ENCODE measurements around the gene SLC16A8.
A peak's percentile ranks its signal among the peaks of the same experiment; 100 is the strongest.

The SLC16A8 gene

DNA sequence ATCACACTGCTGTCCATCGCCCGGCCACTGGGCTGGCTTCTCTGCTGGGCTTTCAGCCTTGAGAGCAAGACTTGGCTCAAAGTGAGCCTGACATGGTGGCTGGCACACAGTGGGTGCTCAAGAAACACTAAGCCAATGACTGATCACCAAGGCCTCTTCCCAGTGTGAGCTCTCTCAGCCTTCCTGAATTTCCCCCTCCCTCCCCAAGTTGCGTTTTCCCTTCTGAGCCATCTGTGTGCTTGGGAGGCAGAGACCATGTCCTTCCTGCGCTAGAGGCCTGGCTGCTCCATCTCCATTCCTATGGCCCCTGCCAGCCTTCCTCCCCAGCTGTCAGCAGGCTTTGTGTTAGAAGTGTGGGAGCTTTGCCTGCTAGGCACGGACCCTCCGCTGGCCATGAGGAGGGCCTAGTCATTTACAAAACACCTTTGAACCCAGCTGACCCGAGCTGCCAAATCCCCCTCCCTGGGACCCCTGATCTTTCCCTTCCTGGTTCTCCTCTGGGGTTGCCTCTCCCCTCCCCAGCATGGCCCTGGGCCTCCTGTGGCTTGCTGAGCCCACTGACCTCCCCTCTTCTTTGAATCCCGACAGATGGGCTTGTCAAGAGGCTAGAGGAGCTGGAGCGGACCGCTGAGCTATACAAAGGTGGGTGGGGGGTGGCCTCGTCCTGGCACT, 13.6 kb downstream of the SLC16A8 start:
- no peak for DNase-seq

DNA sequence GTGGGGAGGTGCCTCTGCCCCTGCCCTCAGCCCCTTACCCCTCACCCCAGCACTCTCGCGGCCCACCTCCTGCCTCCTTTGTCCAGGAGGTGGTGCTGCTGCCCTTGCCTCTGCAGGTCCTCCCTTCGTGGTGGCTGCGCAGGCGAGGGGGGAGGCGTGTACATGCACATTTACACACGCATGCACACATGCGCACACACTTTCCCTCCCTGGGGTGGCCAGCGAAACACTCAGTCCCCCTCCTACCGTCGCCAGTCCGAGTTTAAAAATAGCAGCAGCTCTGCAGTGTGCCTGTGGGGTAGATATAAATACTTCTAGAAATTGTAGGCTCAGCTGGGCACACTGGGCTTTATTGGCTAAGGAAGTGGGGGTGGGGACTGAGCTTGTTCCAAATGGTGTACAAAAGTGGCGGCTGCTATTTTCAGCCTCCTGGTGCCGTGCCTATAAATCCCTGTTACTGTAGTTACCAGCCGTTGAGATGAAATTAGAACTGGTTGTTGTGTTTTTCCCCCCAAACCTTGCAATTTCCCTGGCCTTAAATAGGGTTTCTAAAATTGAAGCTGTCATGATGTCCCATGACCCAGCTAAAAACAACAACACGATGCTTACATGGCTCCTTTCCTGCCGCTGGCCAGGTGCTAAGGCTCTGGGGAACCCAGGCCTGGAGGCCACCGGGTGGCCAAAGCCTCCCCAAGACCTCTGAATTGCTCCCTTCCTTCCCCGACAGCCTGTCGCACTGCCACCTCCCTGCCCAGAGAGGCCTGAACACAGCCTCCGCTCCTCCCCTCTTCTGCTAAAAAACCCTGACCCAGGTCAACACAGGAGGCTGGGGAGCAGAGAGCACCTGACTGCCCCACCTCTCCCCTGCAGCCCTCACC, 14.4 kb downstream of the SLC16A8 start:
- no peak for DNase-seq

DNA sequence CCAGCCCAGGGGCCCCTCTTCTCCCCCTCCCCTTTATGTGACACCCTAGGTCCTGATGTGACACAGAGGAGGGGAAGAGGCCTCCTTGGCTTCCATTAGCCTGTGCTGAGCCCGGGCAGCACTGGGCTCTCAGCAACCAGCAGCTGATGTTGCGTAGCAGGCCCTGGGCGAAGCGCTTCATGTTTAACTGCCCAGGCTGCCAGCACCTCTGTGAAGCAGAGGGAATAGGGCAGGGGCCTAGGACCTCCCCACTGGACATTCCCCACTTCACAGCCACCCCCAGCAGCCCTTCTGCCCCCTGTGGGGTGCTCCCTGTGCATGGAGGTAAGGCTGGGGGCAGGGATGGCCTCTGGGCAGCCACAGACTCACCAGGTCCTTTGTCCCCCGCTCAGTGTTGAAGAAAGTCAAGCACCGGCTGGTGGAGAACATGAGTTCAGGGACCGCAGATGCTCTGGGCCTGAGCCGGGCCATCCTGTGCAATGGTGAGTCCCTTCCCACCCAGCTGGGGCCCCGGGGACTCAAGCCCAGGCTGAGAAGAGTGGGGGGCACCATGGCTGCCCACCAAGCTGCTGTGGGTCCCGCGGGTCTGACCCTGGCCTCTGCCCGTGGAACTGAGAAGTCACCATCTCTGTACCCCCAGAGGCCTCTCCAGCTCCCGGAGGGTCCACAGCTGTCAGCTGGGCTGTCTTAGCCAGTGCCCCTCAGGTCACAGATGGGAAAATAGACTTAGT, 15.2 kb downstream of the SLC16A8 start:
- no peak for DNase-seq

DNA sequence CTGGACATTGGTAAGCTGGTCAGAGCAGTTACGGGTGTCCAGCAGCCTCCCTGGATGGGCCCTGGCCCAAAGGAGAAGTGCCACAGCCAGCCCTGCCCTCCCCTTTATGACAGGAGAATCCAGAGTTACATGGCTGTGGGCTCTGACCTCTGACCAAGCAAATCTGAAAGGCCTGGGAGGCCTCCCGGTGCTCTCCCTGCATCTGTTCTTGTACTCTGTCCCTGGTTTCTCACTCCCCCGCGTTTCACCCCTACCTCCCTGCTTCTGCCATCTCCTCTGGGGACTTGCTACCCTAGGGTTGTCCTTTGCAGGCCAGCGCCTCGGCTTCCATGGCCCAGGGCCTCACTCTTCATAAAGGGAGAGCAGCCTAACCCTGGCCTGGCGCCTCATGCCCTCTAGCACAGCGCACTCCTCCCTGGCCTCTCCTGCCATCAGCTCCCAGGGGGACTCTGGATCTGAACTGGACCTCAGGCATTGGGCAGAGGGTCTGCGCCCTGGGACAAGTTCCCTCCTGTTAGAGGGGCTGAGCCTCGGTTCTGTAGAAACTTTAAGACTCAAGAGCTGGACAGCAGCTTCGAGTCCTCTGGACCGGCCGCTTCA, 16.1 kb downstream of the SLC16A8 start:
- DNase-seq: no peak

DNA sequence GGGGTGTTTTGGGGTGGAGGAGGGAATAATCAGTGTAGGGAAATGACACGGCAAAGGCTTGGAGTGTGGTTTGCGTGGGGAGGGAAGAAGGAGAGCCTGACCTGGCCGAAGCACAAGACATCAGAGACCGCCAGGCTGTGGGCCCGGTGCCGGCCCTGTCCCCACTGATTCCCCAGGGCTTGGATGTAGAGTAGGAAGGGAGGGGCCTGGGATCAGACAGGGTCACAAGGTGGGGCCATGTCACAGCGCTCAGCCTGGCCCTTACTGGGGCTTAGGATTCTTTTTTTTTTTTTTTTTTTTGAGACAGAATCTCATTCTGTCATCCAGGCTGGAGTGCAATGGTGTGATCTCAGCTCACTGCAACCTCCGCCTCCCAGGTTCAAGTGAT, 17.0 kb downstream of the SLC16A8 start:
- DNase-seq: no peak

DNA sequence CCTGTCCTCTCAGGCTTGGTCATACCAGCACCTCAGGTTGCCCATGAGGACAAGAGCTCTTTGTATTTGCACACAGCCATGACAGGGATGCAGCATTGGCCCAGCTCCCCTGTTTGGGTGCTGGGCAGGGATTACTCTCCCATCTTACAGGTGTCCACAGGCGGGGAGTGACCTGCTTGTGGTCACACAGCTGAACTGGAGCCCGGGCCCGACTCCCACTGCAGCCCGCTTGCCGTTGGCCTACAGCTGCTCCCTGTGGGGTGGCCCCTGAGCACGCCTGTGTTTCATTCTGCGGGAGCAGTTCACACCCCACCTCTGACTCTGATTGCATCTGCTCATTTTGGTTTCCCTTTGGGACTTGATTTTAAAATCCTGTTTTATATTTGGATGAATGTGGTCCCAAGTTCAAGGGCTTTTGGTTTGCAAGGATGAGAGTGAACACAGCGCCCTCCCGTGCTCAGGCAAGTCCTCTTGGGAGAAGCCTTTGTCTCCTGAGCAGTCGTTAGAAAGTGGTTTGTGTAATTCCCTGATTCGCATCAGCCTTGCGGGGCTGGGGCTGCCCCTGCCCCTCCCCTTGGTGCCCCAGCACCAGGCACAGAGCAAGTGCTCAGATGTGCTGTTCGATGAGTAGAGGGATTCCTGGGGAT, 17.5 kb downstream of the SLC16A8 start:
- DNase-seq: no peak

DNA sequence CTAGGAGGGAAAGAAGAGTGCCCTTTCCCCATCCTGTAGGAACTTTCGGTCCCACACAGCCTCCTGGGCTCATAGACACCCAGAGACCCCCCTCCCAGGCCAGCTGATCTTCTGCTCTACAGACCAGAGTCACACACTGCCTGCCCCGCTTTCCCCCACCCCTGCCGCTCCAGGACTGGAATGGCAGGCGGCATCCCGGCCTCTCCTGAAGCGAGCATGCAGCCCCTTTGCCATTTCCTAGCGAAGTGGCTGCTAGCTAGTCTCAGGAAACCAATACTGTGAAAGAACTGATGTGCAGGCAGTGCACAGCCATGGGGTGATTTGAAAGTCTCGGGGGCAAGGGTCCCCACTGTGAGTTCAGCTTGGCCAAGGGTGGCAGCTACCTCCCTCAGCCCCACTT, 18.4 kb downstream of the SLC16A8 start:
- DNase-seq: no peak

DNA sequence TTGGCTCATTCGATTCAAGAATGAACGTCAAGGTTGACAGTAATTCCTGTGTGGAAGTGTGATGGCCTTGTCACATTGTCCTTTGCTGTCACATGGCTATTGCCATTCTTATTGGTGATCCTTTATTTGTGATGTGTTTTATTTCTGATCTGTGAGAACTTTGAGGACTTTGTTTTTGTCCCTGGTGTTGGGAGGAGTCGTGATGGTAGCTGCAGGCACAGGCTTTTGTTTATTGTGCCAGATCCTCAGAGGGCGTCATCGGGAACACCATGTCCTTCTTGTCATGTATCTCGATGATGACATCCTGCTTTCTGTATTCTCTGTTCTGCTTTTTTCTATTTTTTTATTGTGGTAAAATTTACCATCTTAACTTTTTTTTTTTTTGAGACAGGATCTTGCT, 21.2 kb downstream of the SLC16A8 start:
- DNase-seq: no peak

DNA sequence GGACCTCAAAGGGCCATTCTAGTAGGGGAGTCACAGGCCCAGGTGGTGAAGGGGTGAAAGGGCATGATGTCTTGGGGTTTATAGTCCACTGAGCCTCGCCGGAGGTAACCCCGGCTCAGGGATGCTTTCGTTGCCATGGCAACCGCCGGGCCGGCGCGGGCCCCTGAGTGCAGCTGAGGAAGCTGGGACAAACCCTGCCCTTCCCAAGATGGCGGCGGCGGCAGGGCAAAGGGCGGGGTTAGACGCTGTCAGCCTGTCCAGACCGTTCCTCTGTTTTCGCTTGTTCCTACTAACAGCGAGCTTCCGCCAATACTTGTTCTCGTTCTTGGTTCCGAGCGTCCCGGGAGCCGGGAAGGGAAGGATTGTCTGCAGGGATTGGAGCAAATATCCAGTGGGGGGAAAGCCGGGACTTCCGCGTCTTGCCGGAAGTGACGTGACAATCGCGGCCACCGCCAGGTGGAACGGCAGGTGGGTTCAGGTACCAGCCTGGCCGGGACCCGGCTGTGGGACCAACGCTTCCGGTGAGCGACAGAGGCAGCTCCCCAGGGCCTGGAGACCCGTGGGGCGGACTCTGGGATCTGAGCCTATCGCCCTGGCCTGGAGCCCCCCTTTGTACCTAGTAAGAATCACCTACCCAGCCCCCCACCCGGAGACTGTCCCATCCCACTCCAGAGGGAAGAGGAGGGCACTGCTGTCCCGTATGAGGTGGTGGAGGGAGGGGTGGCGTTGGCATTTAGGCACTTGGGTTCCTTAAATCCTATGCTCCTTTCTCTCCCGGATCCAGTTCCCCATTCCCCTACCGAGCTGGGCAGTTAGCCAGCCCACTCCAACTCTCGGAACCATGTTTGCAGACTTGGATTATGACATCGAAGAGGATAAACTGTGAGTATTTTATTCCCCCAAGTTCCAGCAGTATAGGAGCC, 26.8 kb downstream of the SLC16A8 start, which contains the start of gene PICK1:
Gene PICK1, plus strand, starts transcription at position 436 of the 923 bp plus-strand sequence. Its CDS starts 406 bp downstream, at position 842.
- DNase-seq: peak; percentile 82

DNA sequence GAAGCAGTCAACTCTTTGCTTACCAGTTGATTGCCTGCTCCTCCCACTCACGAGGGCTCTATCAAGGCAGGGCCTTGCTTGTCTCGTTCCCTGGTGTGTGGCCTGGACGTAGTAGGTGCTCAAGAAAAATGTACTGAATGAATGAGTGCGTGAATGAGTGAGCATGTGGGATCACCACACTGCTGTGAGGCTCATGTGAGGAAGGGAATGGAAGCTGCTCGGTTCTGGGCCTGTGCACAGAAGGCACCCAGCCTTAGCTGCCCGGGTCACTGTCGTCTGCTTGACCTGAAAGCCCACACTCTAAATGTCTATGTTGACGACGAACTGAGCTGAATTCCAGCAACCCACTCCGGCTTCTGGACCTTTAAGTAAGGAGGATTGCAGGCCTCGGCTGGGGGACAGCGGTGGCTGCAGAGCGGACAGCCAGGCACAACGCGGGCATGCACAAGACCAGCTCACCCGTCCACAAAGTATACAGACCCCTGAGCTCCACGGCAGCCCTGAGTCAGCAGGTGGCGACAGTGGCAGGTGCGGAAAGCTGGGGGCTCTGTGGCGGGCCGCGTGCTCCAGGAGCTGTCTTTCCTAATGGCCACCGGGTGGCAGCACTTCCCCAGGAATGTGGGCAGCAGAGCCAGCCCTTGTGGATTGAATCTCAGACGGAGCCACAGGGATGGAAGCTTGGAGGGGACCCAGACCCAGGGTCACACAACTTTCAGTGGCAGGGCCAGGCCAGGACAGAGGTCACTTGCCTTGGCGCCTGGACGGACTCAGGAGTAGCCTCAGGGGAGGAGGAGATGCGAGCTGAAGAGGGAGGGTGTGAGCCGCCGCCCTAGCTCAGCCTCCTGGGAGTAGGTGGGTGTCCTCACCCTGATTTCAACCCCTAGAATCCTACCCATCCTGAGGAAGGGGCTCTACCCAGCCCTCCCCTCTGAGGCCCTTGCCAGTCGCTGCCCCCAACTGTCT, 31.8 kb downstream of the SLC16A8 start:
- DNase-seq: peak; percentile 83

DNA sequence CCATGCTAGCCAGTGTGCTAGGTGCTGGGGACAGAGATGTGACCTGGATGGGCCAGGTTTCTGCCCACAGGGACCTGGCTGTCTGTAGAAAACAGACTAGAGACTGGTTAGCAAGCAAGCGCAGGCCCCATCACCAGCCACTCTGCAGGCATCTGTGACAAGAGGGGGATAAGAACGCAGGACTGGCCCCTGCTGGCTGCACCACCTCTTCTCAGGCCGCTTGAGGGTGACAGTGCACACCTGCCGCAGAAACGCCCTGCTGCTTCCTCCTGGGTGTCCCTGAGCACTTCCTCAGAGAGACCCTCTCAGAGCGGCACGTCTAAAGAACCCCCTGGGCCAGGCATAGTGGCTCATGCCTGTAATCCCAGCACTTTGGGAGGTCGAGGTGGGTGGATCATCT, 32.7 kb downstream of the SLC16A8 start:
- DNase-seq: no peak

DNA sequence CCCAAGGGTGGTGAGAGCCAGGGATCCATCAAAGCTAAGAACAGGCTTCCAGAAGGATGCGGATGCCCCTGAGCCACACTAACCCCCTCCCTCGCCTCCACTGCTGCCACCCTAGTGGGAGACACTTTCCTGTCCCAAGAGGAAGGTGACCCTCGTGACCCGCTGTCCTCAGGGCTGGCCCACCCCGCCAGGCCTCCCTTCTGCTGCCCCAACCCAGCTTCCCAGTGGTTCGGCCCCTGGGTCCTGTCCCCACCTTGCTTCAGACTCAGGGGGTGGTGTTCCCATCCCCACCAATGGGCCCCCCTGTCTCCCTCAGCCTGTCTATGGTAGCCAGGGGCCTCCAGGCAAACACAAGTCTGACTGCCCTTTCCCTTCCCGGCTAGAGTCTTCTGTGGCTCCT, 33.3 kb downstream of the SLC16A8 start:
- no peak for DNase-seq

DNA sequence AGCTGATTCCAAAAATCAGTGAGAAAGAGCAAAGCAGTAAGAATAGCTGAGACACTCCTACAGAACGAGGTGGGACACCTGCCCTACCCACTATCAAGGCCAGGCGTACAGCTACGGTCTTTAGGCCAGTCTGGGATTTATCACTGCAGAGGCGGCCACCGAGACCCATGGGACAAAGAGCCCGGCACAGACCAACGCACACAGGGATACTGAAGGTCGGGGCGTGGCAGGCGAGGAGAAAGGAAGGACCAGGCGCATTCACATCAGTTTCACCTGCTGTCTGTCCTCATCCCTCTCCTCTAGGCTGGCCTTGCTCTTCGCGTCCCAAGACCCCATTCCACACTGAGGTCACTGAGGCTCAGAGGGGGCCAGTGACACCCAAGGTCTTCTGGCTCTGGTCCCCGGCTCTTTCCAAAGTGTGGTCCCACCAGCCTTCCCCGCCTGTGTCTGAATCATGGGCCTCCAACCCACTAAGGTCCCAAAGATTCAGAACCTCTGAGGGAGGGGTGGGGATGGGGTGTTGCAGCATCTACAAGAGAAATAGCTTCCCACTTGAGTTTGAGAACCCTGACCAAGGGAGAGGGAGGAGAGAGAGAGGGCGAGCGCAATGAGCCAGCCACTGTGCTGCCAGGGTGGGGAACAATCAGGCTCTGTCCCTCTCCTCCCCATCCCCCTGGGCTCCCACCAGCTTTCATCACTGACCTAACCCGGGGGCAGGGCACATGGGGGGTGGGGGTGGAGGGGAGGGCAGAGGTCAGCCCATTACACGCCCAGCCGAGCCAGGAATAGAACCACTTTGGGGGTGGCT, 34.0 kb downstream of the SLC16A8 start:
- no peak for DNase-seq

DNA sequence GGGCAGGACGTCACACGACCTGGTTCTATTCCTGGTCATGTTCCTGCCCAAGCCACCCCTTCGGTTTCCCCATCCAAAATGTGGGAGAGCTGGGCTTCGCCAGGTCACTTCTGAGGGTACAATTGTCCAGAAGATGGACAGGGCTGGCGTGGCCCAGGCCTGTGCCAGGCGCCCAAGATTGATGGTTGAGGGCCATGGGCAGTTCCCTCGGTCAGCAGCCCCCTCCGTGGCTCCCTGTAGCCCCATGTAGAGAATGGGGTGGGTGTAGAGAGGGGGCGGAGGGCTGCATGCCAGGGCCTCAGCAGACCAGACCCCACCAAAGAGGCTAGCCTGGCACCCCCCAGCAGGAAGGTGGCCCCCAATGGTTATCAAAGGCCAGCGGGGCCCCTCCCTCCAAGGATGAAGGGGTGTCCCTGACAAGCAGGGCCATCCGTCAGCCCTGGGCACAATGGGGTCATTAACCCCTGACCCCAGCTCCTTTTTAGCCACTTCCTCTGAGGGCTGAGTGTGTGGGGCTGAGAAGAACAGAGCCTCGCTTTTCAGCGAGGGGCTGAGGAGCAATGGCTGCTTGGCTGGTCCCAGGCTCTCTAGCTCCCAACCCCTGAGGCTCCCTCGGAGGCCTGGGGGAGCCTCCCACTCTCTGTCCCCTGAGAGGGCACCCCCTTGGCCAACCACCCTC, 37.8 kb downstream of the SLC16A8 start:
- DNase-seq: no peak

DNA sequence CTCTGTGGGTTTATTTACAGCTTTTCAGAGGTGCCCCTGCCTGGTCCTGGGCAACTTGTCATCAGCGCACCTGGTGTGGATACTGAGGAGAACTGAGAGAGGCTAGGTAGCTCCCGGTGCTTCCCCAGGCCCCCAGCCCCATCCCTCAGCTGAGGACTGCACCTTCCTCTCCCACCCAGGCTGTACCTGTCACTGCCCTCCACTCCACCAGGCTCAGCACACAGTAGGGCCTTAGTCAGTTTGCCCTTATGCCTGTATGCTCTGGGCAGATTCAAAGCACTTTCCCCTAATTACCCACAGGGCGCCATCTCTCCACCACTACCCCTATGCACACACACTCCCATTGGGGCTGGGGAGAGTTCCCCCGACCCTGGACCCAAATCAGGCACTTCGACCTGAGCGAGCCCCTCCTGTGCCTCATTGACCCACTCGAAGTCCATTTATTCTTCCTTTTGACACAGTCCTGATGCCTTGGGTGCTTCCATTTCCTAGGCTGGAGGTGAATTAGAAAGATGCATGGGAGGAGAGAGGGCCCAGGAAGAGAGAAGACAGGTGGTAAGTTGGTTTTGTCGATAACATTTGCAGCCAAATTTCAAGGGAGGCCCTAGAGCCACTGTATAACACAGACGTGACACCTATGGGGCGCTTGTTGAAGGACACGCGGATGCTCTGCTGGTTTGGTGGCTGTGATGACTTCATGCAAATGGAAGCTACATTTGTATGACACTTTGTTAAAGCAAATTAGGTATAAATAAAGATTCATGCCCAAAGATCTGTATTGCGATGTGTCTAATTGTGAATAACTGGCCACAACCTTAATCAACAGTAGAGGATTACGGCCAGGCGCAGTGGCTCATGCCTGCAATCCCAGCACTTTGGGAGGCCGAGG, 40.6 kb downstream of the SLC16A8 start:
- DNase-seq: no peak

DNA sequence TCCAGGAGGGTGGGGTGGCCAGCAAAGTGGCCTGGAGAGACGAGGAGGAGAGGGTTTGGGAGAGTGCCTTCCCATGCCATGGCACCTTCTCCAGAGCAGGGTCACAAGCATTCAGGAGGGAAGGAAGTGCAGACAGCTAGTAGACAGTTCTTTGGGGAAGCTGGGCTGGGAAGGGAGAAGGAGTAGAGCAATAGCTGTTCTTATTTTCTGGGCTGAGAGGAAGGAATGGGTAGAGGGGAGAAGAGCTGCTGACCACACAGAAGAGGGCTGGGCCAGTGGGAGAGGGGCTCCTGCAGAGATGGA, 41.5 kb downstream of the SLC16A8 start:
- no peak for DNase-seq

DNA sequence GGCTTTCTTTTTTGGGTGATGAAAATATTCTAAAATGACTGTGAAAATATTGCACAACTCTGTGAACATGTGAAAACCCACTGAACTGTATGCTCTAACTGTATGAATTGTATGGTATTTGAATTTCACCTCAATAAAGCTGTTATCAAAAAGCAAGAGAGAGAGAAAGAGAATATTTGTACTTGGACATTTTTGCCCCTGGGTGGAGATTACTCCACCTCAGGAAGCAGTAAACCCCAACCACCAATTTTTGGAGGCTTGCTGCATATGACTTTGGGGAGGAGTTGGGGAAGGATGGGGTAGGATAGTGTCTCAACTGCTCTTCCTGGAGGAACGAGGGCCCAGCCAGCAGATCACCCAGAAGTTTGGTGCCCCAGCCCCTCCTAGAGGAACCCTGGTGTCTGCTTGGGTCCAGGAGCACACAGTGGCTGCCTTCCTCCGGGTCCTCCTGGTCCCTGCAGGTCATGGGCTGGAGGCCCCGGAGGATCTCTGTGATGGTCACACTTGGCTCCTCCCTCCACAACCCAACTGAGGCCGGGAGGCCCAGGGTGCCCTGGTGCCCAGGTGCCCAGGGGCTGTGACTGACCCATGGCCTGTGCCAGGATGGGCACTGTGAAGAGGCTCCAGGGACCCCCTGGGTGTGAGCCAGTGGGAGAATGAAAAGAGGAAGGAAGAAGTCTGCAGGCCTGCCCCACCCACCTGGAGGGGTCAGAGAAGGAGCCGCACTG, 42.1 kb downstream of the SLC16A8 start:
- DNase-seq: no peak
